Left ventricle myocardium inferior (tissue), 1 donor: ENCODE measurements around the gene ARHGAP26. TPM values are rescaled to one million over a fixed set of nuclear protein-coding genes. Genes with fewer than 3 reads are reported as not detected.

ENCODE experiments used
- DNase-seq: peaks from one replicate; pipeline ENCODE4 v3.0.0-alpha.2; 2020
- H3K27ac ChIP-seq: fragments of 200-600 bp; replicated peaks from 2 replicates; pipeline ENCODE4 v1.8.0; 2021
- H3K27me3 ChIP-seq: fragments of 200-600 bp; 2 replicates; pipeline ENCODE4 v1.8.0; 2021; ENCODE audit warnings: low read depth
- H3K36me3 ChIP-seq: fragments of 200-600 bp; 2 replicates; pipeline ENCODE4 v1.8.0; 2021
- H3K4me1 ChIP-seq: fragments of 200-600 bp; 2 replicates; pipeline ENCODE4 v1.8.0; 2021
- H3K4me3 ChIP-seq: fragments of 200-600 bp; 2 replicates; pipeline ENCODE4 v1.8.0; 2021; ENCODE audit warnings: mild to moderate bottlenecking, moderate library complexity
- H3K9me3 ChIP-seq: fragments of 200-600 bp; replicated peaks from 2 replicates; pipeline ENCODE4 v1.8.0; 2021
- intact Hi-C: fragments of 100-400 bp; cut with micrococcal nuclease; formaldehyde crosslinking; loops from one replicate; pipeline ENCODE4 v1.11.0; 2022
- total RNA-seq: library from RNA; stranded (reverse); fragmentation: NEBNext Ultra II Directional; extraction: Animal tissue kit (Norgen Biotek cat#: 25700); gene quantifications from one replicate; pipeline ENCODE4 v1.2.1, GENCODE V29; 2021
- TF ChIP-seq, protein P1 (sequence below): fragments of 200-600 bp; IDR thresholded peaks from 2 replicates; pipeline ENCODE4 v1.8.0; 2021; ENCODE audit warnings: antibody characterized with exemption, mild to moderate bottlenecking, borderline replicate concordance
- donor health status: DM: no; HTN: yes; CAD: no; lungs with severe emphysema.

Gene ARHGAP26
- total RNA-seq, 1 donor from 2014 or later = 35.7 TPM

GRCh38 chr5:142811866-142812557 lies 41.8 kb downstream of the ARHGAP26 start:
- no peaks in the 10 kb centered on the region for H3K36me3 ChIP-seq
- no peaks in the 10 kb centered on the region for H3K9me3 ChIP-seq
- no peak overlapping the region for H3K4me3 ChIP-seq
- no peaks in the 10 kb centered on the region for H3K27me3 ChIP-seq
- intact Hi-C loops = loop anchor here (5.0 kb wide), 1 partner anchor 40 kb away; the partner anchor contains the start of gene ARHGAP26
- TF ChIP-seq, protein P1, sequence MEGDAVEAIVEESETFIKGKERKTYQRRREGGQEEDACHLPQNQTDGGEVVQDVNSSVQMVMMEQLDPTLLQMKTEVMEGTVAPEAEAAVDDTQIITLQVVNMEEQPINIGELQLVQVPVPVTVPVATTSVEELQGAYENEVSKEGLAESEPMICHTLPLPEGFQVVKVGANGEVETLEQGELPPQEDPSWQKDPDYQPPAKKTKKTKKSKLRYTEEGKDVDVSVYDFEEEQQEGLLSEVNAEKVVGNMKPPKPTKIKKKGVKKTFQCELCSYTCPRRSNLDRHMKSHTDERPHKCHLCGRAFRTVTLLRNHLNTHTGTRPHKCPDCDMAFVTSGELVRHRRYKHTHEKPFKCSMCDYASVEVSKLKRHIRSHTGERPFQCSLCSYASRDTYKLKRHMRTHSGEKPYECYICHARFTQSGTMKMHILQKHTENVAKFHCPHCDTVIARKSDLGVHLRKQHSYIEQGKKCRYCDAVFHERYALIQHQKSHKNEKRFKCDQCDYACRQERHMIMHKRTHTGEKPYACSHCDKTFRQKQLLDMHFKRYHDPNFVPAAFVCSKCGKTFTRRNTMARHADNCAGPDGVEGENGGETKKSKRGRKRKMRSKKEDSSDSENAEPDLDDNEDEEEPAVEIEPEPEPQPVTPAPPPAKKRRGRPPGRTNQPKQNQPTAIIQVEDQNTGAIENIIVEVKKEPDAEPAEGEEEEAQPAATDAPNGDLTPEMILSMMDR = no peak
- DNase-seq = no peak
- H3K4me1 ChIP-seq = peaks cover 100% of the 10 kb centered on the region
- H3K27ac ChIP-seq = peak overlapping the region; percentile 83

DNA sequence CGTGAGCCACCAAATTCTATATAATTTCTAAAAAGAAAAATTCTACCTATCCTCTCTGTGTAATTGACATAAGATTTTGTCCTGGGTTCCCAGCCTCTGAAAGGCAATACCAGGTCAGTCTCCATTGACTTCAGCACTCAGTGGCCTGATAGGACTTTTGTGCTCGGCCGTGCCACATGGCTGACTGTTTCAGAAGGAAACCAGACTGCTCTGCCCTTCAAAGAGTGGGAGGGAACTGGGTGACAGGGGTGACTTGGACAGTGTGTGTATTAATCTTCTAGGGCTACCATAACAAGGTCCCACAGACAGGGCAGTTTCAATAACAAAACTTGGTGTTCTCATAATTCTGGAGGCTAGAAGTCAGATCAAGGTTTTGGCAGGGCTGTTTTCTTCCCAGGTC lies 43.0 kb downstream of the ARHGAP26 start:
- Histone ChIP-seq H3K36me3 (no peaks in the 10 kb centered on the region), H3K27me3 (no peaks in the 10 kb centered on the region), H3K4me3 (no peak overlapping the region), H3K4me1 (peaks cover 100% of the 10 kb centered on the region), H3K27ac (peak overlapping the region; percentile 83), H3K9me3 (no peaks in the 10 kb centered on the region)
- intact Hi-C loops = loop anchor here (5.0 kb wide), 1 partner anchor 41 kb away; the partner anchor contains the start of gene ARHGAP26
- TF ChIP-seq, protein P1 = no peak
- DNase-seq = no peak

- intact Hi-C loops = loop anchor here (5.0 kb wide), 1 partner anchor 42 kb away; the partner anchor contains the start of gene ARHGAP26
- Histone ChIP-seq H3K27ac (peak overlapping the region; percentile 83), H3K4me1 (peaks cover 100% of the 10 kb centered on the region), H3K36me3 (no peaks in the 10 kb centered on the region), H3K4me3 (no peak overlapping the region), H3K9me3 (no peaks in the 10 kb centered on the region), H3K27me3 (no peaks in the 10 kb centered on the region)
- TF ChIP-seq, protein P1 = no peak
- no peak for DNase-seq
Observed at GRCh38 chr5:142814122-142814521, 43.9 kb downstream of the ARHGAP26 start.

DNA sequence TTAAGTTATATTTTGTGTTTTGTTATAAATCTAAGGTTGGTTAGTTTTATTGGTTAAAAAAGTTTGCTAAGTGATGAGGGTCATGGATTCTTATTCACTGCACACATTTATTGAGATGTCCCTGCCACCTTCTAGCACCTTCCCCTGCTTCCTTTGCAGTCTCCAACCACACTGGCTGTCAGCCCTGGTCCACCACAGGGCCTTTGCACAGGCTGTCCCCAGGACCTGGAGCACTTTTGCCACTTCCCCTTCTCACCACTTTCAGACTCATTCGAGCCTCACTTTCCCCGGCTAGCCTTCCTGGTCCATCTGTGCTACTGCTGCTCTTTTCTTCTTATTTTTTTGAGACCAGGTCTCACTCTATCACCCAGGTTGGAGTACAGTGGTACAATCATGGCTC lies 45.3 kb downstream of the ARHGAP26 start:
- H3K36me3 ChIP-seq = no peaks in the 10 kb centered on the region
- peaks cover 98% of the 10 kb centered on the region for H3K4me1 ChIP-seq
- no peaks in the 10 kb centered on the region for H3K9me3 ChIP-seq
- H3K27me3 ChIP-seq = no peaks in the 10 kb centered on the region
- H3K4me3 ChIP-seq = no peak overlapping the region
- intact Hi-C loops = no loop called here
- DNase-seq = no peak
- H3K27ac ChIP-seq = peak overlapping the region; percentile 83
- TF ChIP-seq, protein P1 = no peak

- DNase-seq = peak; percentile 68
- TF ChIP-seq, protein P1 = no peak
- H3K27me3 ChIP-seq = no peaks in the 10 kb centered on the region
- no peaks in the 10 kb centered on the region for H3K9me3 ChIP-seq
- peaks cover 96% of the 10 kb centered on the region for H3K4me1 ChIP-seq
- H3K27ac ChIP-seq = peak overlapping the region; percentile 83
- H3K4me3 ChIP-seq = no peak overlapping the region
- intact Hi-C loops = no loop called here
- H3K36me3 ChIP-seq = no peaks in the 10 kb centered on the region
Observed at GRCh38 chr5:142816531-142817430, 46.6 kb downstream of the ARHGAP26 start.
